GM21367 (cell line): Measurements from ENCODE around the gene SIT1.

ENCODE experiments used
- ATAC-seq: cut with Tn5 transposase; IDR thresholded peaks from one replicate; pipeline ENCODE4 v1.9.1; 2021; ENCODE audit not compliant: unreplicated experiment

Gene SIT1

GRCh38 chr9:35608221-35608620 is 42.5 kb downstream of the SIT1 start:
- no peak for ATAC-seq

GRCh38 chr9:35606726-35607125 is 44.0 kb downstream of the SIT1 start:
- ATAC-seq: no peak

GRCh38 chr9:35606138-35606504 is 44.6 kb downstream of the SIT1 start:
- no peak for ATAC-seq

GRCh38 chr9:35605351-35606137 is 45.2 kb downstream of the SIT1 start:
- ATAC-seq: peak; percentile 14

GRCh38 chr9:35604578-35605350 is 46.0 kb downstream of the SIT1 start, which contains the start of gene TESK1:
Gene TESK1, plus strand, starts transcription at chr9:35605262. Its CDS starts 358 bp downstream, at chr9:35605620.
- ATAC-seq: peak; percentile 33

- peak; percentile 83 for ATAC-seq
Measured at GRCh38 chr9:35603986-35604577, 46.6 kb downstream of the SIT1 start.

- no peak for ATAC-seq
Measured at GRCh38 chr9:35603506-35603985, 47.2 kb downstream of the SIT1 start.

GRCh38 chr9:35599763-35600604 is 50.7 kb downstream of the SIT1 start:
- no peak for ATAC-seq
